Activated CD4-positive, CD25-positive, alpha-beta regulatory T cell treated with anti-CD3 and anti-CD28 coated beads, Interleukin-2, amount 50 U/mL, for 24 hours (primary cell): ENCODE data around the gene TMEM51.

Experiments used
- ATAC-seq, 2 donors: fragments of 150-1000 bp; cut with Tn5 transposase; one replicate each; pipeline ENCODE4 v1.10.0; 2021; ENCODE audit warnings: mild to moderate bottlenecking in 1 of 2, moderate library complexity in 1 of 2

TMEM51 gene

DNA sequence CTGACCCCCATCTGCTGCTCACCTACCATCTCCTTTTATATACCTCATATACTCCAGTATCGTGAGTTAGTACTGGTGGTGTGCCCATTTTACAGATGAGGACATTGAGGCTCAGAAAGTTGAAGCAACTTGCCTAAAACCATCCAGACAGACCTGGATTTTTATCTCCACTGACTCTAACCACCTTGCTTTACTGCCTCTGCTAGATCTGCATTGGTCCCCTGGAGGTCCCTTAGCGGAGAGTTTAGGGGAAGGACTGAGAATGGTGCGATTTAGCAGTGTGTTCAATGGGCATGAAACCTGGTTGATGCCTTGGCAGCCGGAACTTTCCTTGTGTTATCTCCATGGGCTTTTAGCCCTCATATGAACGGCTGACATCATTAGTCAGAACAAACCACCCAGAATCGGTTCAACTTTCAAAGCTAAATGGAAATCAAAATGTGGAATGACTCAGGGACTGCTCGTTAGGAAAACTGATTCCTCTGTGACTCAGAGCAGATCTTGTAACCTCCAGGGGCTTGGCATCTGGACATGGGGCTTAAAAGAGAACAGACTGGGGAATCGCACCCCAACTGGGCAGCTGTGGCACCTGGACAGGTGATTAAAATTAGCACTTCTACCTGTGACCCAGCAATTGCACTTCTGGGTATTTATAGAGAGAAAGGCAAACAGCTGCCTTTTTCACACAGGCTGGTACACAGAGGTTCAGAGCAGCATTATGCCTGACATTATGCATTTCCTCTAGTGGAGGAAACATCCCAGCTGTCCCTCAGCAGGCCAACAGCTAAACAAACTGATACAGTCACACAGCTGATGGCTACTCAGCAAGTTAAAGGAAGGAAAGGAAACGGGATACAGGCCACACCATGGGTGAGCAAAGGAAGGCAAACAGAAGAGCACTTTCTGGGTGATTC is 25.3 kb downstream of the TMEM51 start:
- no peak for ATAC-seq

DNA sequence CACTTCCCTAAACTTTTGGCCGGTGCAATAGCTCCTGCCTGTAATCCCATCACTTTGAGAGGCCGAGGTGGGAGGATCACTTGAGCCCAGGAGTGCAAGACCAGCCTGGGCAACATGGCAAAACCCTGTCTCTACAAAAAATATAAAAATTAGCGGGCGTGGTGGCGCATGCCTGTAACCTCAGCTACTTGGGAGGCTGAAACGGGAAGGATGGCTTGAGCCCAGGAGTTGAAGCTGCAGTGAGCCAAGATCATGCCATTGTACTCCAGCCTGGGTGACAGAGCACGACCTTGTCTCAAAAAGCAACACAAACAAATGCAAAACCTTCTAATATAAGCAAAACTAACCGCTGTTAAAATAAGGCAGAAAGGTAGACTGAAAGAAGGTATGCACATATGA is 25.9 kb downstream of the TMEM51 start:
- no peak for ATAC-seq

DNA sequence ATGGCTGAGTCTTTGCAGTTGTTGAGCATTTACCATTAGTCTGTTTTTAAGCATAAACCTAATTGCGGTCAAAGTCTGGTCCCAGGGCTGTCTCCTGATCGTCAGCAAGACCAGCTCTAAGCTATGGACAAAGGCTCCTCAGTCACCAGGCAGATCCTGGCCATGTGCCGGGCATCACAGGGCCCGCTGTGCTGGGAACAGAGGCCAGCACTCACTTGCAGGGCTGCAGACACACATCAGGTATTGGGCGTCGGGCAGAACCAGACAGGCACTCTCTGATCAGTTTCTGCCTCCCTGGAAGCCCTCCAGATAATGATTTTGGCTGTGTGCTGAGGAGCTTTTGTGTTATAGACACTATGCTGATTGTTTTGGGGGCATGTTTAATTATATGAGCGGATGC is 26.6 kb downstream of the TMEM51 start:
- ATAC-seq = no peak

GRCh38 chr1:15180945-15181523 is 27.5 kb downstream of the TMEM51 start:
- ATAC-seq = no peak

DNA sequence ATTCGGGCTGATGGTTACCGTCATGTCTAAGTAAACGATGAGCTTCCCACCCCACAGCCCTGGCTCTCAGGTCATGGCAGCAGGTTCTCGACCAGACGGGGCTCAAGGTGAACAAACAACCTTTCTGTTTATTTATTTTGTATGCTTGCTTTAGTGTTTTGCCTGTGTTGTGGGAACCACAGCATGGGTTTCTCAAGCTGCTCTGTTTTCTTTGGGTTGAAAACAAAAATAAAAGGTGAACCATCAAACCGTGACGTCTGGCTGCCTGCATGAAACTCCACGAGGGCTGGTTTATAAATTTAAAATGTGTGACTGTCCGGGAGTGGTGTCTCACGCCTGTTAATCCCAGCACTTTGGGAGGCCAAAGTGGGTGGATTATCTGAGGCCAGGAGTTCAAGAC is 28.0 kb downstream of the TMEM51 start:
- ATAC-seq = no peak

- ATAC-seq = no peak
These were observed 31.1 kb downstream of the TMEM51 start for GRCh38 chr1:15184436-15185241.

DNA sequence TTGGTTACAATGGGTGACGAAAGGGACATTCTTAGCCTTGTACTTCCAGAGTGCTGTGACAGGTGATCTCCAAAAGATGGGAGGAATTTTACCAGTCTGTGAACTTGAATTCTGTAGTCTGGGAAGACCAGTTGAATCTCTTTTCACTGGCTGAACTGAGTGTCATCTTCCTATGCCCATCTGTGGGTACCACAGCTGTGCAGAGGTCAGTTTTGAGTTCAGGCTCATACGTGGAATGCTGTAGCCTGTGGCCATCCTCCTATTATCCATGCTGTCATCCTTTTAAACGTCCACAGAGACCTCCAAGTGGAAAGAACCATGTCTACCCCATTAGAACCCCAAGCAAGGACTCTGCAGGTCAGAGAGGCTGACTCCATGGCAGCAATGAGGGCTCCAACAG is 32.1 kb downstream of the TMEM51 start:
- no peak for ATAC-seq

DNA sequence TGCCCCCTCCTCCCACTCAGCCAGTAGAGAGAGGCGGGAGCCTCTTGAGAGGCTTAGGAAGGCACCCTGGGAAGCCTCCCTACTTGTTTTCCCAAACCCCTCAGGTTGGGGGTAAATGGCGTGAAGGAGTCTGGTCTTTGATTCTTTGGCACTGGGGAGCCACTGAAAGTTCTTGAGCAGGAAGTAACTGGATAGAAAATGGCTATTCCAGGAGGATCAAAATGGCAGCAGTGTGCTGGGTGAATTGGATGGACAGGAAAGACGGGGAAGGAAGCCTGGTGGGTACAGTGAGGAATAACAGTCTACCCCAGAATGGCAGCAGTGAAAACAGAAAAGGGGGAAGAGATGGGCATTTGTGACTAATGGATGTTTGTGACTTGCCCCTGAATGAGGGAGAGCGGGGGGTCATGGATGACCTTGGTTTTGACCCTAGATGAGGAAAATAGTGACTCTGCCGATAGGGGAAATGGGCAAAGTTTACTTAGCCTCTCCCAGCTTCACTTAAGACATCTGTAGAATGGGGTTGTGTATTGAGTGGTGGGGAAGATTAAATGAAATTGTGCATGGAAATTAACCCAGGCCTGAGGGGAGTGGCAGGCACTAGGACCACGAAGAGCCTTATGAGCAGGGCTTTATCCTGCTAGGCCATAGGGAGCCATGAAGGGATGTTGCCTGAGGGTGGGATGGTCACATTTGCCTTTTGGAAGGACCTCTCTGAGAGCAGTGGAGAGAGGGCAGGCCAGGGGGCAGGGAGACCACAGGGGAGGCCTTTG is 32.7 kb downstream of the TMEM51 start:
- ATAC-seq = no peak

DNA sequence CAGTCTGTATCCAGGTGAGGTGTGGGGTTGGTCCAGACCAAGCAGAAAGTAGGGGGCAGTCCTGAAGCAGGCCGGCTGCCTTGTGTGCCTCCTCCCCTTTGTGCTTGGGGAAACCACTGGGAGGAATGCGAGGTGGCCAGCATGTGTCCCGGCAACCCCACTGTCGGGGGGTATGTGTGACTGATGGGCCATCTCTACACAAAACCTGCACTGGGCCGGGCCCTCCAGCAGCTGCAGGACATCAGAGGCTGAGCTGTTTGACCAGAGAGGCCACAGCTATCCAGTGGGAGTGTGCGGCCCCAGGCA is 33.3 kb downstream of the TMEM51 start:
- no peak for ATAC-seq

DNA sequence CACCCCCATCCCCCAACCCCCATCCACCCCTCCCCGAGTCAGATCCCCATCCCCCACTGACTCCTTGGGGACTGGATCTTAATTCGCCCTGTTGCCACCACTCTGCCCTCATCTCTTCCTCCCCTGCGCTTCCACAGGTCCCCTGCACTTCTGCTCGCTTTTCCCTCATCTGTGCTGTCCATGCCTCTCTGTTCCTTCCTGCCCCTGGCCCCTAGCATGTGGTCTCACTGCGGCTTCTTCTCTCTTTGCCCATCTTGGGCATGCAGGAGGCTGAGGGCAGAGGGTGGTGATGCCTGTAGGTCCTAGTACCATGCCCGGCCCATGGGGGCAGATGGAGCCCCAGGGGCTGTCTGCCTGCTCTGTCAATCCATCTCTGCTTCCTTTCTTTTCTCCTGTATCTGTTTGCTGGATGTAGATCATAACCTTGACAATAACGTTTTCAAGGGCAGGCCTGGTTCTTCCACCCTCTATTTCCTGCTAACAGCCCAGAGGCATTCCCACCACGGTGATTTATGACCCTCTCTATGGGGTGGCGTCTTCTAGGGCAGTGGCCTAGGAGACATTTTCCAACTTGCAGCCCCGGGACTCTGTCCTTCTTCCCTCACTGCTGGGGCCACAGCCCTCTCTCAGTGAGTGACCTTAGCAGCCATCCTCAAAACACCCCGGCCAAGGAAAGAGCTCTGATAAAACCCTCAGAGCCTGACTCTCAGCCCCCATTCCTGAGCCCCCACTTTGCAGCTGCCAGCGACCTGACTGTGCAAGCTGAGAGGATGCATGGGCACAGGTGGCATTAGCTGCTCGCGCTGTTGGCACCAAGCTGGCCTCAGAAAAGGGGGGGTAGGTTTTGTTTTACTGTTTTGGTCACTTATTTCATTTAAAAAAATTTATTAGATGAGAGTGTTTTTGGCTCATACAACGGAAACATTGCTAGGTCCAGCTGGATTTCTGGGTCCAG is 33.9 kb downstream of the TMEM51 start:
- ATAC-seq = no peak

DNA sequence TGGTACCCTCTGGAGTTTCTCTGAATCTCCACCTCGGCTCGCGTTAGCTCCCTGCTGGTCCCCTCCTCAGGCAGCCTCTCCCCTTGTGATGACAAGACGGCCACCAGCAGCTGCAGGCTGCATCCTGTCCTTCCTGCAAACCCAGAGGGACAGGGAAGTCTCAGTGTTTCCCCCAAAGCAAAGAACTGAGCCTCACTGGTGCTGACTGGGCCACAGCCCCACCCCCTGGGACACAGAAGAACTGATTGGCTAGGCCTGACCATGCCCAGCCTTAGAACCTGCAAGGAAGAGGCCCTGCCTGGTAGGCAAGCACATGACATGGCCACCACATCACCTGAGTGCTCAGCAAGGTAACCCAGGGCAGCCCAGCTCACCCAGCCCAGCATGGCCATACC is 34.6 kb downstream of the TMEM51 start:
- no peak for ATAC-seq

DNA sequence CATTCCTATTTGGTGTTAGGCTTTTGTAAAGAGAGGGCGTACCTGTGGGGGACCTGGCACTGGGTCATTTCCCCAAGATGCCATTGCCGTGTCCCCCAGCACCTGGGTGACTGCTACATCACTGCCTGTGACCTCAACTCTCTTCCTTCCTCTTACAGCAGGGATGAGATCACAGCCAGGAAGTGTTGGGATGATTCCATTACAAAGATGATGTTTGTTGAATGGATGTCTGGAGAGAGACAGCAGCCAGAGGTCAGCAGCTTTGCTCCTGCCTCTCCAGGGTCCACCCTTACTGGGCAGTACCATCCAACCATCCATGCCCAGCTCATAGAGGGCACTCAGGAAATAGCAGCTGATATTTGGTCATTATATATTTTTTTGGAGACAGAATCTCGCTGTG is 35.1 kb downstream of the TMEM51 start:
- ATAC-seq = no peak

GRCh38 chr1:15189692-15190370 is 36.3 kb downstream of the TMEM51 start:
- ATAC-seq = no peak

DNA sequence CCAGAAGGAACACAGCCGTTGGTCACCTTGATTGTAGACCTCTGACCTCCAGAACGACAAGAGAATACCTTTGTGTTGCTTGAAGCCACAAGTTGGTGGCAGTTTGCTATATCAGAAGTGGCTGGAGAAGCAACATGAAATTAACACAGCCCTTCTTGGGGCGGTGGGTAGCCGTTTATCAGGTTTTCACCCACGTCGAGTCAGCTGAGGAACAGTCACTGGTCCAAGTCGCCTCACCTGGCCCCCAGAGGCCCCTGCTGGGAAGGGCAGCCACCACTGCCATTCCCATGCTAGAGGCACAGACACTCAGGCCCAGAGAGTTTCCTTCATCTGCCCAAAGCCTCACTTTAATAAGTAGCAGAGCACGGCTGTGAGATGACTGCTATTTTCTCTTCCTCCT is 37.7 kb downstream of the TMEM51 start:
- no peak for ATAC-seq

- ATAC-seq = no peak
These were observed 38.2 kb downstream of the TMEM51 start for GRCh38 chr1:15191770-15192169.

DNA sequence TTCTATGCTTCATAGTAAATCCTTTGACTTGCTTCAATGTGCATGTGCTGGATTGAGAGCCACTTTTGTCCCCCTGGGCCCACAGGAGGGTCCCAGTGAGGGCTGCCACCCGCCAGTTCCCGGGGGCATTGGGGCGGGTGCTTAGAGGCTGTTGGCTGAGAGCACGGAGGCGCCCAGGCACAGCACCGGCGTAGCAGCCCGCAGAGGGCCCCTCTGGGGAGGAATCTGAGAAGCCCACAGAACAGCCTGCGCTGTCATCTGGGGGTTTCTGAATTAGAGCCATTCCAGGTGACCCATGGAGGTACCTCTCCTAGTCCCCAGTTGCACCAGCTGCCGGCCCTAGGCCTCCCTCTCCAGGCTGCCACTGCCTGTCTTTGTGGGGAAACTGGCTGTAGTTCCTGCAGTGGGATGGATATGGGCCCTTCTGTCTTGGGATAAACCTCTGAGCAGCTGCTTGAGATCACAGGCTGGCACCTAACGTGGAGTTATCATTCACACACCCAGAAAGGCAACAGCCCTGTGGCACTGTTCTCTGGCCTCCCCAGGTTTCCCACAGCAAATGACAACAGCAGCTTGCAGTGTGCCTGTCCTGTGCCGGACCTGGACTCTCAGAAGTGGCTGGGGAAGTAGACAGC is 39.5 kb downstream of the TMEM51 start:
- no peak for ATAC-seq

DNA sequence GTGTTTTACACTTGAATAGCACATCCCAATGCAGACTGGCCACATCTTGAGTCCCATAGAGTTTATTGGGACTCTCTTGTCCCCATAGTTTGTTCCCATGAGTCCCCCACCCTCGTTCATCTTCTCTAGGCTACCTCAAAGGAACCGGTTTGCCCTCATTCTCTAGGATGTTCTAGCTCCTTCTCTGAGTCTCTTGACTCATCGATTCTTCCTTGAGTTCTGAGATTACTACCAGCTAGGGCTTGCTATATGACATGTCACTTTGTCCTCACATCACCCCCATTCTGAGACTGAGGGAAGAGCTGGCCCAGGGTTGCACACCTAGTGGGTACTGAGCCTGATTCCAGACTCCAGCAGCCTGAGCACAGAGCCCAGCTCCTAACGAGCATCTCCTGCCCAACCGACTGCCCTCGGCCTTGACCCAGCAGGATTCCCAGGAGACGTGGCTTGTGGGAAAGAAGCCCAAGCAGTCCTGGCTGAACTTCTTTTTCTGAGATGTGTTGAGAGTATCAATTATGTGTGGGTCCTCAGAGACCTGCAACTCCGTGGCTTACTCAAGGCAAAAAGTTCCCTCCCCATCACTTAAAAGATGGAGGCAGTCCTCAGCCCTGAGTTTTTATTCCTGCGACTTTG is 42.0 kb downstream of the TMEM51 start:
- ATAC-seq = no peak

DNA sequence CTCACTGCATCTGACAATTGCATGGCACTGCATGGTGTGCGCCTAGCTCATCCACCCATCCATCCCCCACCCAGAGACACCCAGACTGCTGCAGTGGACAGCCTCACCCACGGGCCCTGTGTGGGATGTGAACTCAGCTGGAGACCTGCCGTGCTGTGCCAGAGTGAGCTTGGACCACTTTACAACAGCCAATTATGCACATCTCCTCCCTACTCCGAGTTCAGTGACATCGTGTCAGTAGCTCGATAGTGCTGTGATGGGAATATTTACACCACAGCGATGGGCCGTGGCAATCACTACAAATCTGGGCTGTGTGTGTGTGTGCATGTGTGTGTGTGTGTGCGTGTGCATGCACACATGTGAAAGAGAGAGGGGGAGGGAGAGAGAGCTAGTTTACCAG is 42.5 kb downstream of the TMEM51 start:
- no peak for ATAC-seq

- no peak for ATAC-seq
These were observed 43.4 kb downstream of the TMEM51 start for GRCh38 chr1:15196807-15197530.
